ENCODE data around the gene OSBPL2. TPM values are rescaled to one million over a fixed set of nuclear protein-coding genes. Genes with fewer than 3 reads are reported as not detected.

Gene OSBPL2
- total RNA-seq, 1 experiment from 2014 or later = 49.5 TPM

DNA sequence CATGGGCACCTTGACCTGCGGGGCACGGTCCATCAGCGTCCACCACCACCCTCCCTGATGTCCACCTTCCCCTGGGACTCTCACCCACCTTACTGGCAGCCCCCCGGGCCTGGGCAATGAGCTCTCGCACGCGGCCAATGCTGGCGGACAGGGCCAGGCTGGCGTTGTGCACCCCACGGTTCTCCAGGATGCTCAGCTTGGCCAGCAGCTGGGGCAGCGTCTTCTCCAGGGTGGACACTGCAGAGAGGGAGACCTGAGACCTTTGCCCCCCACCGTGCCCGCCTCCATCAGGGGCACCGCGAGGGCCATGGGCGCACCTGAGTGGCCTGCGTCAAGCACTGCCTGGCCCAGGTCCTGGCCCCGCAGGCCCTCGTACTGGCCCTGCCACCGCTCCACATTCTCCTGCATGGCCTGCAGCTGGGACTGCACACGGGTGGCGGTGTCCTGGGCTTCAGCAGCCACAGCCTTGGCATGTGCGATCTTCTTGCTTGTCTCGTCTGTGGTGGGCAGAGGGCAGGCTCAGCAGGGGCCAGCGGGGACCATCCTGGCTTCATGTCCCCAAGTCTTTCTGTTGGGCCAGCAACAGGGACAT, 76.5 kb downstream of the OSBPL2 start:
- CTCF ChIA-PET = no interaction called here
- Mint-ChIP-seq H3K9me3 (no peaks in the 10 kb centered on the region), H3K4me1 (no peaks in the 10 kb centered on the region), H3K4me3 (no peak overlapping the region), H3K36me3 (peaks cover 39% of the 10 kb centered on the region), H3K27ac (no peak overlapping the region), H3K27me3 (ENCODE audit: low read depth) (no peaks in the 10 kb centered on the region)
- POLR2A ChIA-PET = no interaction called here
- DNase-seq (ENCODE audit: low spot score) = no peak
- ATAC-seq = no peak
- TF ChIP-seq JAZF1 (CRISPR knock-in tag; IDR thresholded peaks at IDR 0.05) (no peak), ARID4B (CRISPR knock-in tag; IDR thresholded peaks at IDR 0.05; ENCODE audit: borderline replicate concordance) (no peak)

- Mint-ChIP-seq H3K36me3 (peaks cover 44% of the 10 kb centered on the region), H3K9me3 (no peaks in the 10 kb centered on the region), H3K4me1 (no peaks in the 10 kb centered on the region), H3K27me3 (ENCODE audit: low read depth) (no peaks in the 10 kb centered on the region), H3K27ac (no peak overlapping the region), H3K4me3 (no peak overlapping the region)
- no peak for TF ChIP-seq CREM (CRISPR knock-in tag; IDR thresholded peaks at IDR 0.05)
- TF ChIP-seq STAT6 (CRISPR knock-in tag; conservative IDR thresholded peaks at IDR 0.05; ENCODE audit: low read depth) = no peak
- TF ChIP-seq, protein P1, sequence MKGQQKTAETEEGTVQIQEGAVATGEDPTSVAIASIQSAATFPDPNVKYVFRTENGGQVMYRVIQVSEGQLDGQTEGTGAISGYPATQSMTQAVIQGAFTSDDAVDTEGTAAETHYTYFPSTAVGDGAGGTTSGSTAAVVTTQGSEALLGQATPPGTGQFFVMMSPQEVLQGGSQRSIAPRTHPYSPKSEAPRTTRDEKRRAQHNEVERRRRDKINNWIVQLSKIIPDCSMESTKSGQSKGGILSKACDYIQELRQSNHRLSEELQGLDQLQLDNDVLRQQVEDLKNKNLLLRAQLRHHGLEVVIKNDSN (CRISPR knock-in tag; IDR thresholded peaks at IDR 0.05) = no peak
- no peak for TF ChIP-seq ZNF396 (CRISPR knock-in tag; IDR thresholded peaks at IDR 0.05; ENCODE audit: borderline replicate concordance)
- TF ChIP-seq RELA (CRISPR knock-in tag; IDR thresholded peaks at IDR 0.05; ENCODE audit: borderline replicate concordance) = no peak
- TF ChIP-seq ZNF532 (CRISPR knock-in tag; IDR thresholded peaks at IDR 0.05; ENCODE audit: borderline replicate concordance) = no peak
- TF ChIP-seq FOXK1 (CRISPR knock-in tag; IDR thresholded peaks at IDR 0.05) = no peak
- TF ChIP-seq, protein P2, sequence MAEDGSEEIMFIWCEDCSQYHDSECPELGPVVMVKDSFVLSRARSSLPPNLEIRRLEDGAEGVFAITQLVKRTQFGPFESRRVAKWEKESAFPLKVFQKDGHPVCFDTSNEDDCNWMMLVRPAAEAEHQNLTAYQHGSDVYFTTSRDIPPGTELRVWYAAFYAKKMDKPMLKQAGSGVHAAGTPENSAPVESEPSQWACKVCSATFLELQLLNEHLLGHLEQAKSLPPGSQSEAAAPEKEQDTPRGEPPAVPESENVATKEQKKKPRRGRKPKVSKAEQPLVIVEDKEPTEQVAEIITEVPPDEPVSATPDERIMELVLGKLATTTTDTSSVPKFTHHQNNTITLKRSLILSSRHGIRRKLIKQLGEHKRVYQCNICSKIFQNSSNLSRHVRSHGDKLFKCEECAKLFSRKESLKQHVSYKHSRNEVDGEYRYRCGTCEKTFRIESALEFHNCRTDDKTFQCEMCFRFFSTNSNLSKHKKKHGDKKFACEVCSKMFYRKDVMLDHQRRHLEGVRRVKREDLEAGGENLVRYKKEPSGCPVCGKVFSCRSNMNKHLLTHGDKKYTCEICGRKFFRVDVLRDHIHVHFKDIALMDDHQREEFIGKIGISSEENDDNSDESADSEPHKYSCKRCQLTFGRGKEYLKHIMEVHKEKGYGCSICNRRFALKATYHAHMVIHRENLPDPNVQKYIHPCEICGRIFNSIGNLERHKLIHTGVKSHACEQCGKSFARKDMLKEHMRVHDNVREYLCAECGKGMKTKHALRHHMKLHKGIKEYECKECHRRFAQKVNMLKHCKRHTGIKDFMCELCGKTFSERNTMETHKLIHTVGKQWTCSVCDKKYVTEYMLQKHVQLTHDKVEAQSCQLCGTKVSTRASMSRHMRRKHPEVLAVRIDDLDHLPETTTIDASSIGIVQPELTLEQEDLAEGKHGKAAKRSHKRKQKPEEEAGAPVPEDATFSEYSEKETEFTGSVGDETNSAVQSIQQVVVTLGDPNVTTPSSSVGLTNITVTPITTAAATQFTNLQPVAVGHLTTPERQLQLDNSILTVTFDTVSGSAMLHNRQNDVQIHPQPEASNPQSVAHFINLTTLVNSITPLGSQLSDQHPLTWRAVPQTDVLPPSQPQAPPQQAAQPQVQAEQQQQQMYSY (CRISPR knock-in tag; IDR thresholded peaks at IDR 0.05) = no peak
- no peak for TF ChIP-seq GRHL2 (CRISPR knock-in tag; IDR thresholded peaks at IDR 0.05; ENCODE audit: insufficient replicate concordance, severe bottlenecking)
- no peak for TF ChIP-seq ATF1 (CRISPR knock-in tag; IDR thresholded peaks at IDR 0.05)
- TF ChIP-seq ZNF138 (CRISPR knock-in tag; conservative IDR thresholded peaks at IDR 0.05) = no peak
- TF ChIP-seq, protein P3, sequence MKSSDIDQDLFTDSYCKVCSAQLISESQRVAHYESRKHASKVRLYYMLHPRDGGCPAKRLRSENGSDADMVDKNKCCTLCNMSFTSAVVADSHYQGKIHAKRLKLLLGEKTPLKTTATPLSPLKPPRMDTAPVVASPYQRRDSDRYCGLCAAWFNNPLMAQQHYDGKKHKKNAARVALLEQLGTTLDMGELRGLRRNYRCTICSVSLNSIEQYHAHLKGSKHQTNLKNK (CRISPR knock-in tag; IDR thresholded peaks at IDR 0.05) = no peak
- no peak for TF ChIP-seq USF2 (CRISPR knock-in tag; IDR thresholded peaks at IDR 0.05)
- DNase-seq (ENCODE audit: low spot score) (no peak), ATAC-seq (no peak)
- POLR2A ChIA-PET = no interaction called here
- CTCF ChIA-PET = no interaction called here
Observed at GRCh38 chr20:62315773-62316172, 77.5 kb downstream of the OSBPL2 start.

Measured in WTC11 (cell line).